GM19468 (cell line): ENCODE results near the gene ABHD17C.

Experiments used
- ATAC-seq: cut with Tn5 transposase; IDR thresholded peaks from one replicate; pipeline ENCODE4 v1.9.1; 2021; ENCODE audit warnings: mild to moderate bottlenecking, moderate library complexity, moderate number of reproducible peaks; ENCODE audit not compliant: unreplicated experiment; ENCODE audit errors: extremely low read depth

ABHD17C gene

GRCh38 chr15:80685628-80686027 is 9.5 kb upstream of the ABHD17C start:
- ATAC-seq: no peak

- ATAC-seq: no peak
Measured at GRCh38 chr15:80689294-80689693, 5.8 kb upstream of the ABHD17C start.

GRCh38 chr15:80689716-80690115 is 5.4 kb upstream of the ABHD17C start:
- ATAC-seq: no peak

- no peak for ATAC-seq
Measured at GRCh38 chr15:80691575-80691974, 3.5 kb upstream of the ABHD17C start.

GRCh38 chr15:80693682-80694610 is 1.2 kb upstream of the ABHD17C start:
- no peak for ATAC-seq

- ATAC-seq: no peak
Measured at GRCh38 chr15:80694611-80695098, 455 bp upstream of the ABHD17C start.

- no peak for ATAC-seq
Measured at GRCh38 chr15:80695911-80696661, 976 bp downstream of the ABHD17C start.

- no peak for ATAC-seq
Measured at GRCh38 chr15:80697075-80697685, 2.1 kb downstream of the ABHD17C start.

- ATAC-seq: no peak
Measured at GRCh38 chr15:80698676-80699075, 3.6 kb downstream of the ABHD17C start.

GRCh38 chr15:80699981-80700380 is 4.9 kb downstream of the ABHD17C start:
- ATAC-seq: no peak

GRCh38 chr15:80701676-80702311 is 6.7 kb downstream of the ABHD17C start:
- no peak for ATAC-seq

- ATAC-seq: no peak
Measured at GRCh38 chr15:80703081-80703480, 8.0 kb downstream of the ABHD17C start.

GRCh38 chr15:80703965-80704364 is 8.9 kb downstream of the ABHD17C start:
- no peak for ATAC-seq

- ATAC-seq: no peak
Measured at GRCh38 chr15:80706161-80706560, 11.1 kb downstream of the ABHD17C start.

GRCh38 chr15:80709542-80709941 is 14.4 kb downstream of the ABHD17C start:
- no peak for ATAC-seq

- no peak for ATAC-seq
Measured at GRCh38 chr15:80710635-80711554, 15.8 kb downstream of the ABHD17C start.

- no peak for ATAC-seq
Measured at GRCh38 chr15:80711886-80712285, 16.8 kb downstream of the ABHD17C start.

- no peak for ATAC-seq
Measured at GRCh38 chr15:80712956-80713355, 17.8 kb downstream of the ABHD17C start.

- no peak for ATAC-seq
Measured at GRCh38 chr15:80721476-80721875, 26.4 kb downstream of the ABHD17C start.
